PC-3 (cell line): ENCODE measurements around the gene NIN. TPM values are rescaled to one million over a fixed set of nuclear protein-coding genes. Genes with fewer than 3 reads are reported as not detected.

Experiments used
- ATAC-seq: fragments of 200-7000 bp; cut with Tn5 transposase; 2 replicates; pipeline ENCODE4 v1.9.1; 2020; ENCODE audit warnings: mild to moderate bottlenecking, moderate library complexity
- BruUV-seq: library from RNA; stranded (reverse); fragments of 400-500 nt; replicated peaks from 2 replicates; lab custom pipeline; 2021; lab: Mats Ljungman, UMichigan
- CTCF ChIA-PET: fragments of 300-600 bp; sonication (Branson Sonifier 250); formaldehyde crosslinking; loops from one replicate; lab custom pipeline; 2022; ENCODE audit warnings: antibody characterized with exemption; lab: Charles Lee
- POLR2A ChIA-PET: fragments of 300-600 bp; sonication (Branson Sonifier 250); formaldehyde crosslinking; loops from one replicate; lab custom pipeline; 2022; ENCODE audit warnings: antibody characterized with exemption; ENCODE audit not compliant: unreplicated experiment; lab: Charles Lee
- DNase-seq: peaks from one replicate; pipeline ENCODE4 v3.0.0-alpha.2; 2015
- H2AFZ ChIP-seq: fragments of 300-600 bp; sonication (generic); 2 replicates; pipeline ENCODE4 v1.6.0; 2016; ENCODE audit warnings: antibody characterized with exemption, low read length
- H3F3A ChIP-seq: fragments of 300-600 bp; sonication (generic); one replicate; pipeline ENCODE4 v1.6.0; 2017; ENCODE audit warnings: antibody characterized with exemption, low read length, control low read depth, mild to moderate bottlenecking; ENCODE audit not compliant: unreplicated experiment
- H3K27ac ChIP-seq: fragments of 300-600 bp; sonication (generic); 2 replicates; pipeline ENCODE4 v1.5.1; 2016; ENCODE audit warnings: mild to moderate bottlenecking, low read length
- H3K27me3 ChIP-seq: fragments of 300-600 bp; sonication (generic); 2 replicates; pipeline ENCODE4 v1.6.1; 2016; ENCODE audit warnings: low read length, mixed read lengths
- H3K36me3 ChIP-seq: fragments of 300-600 bp; sonication (generic); 2 replicates; pipeline ENCODE4 v1.6.1; 2016; ENCODE audit warnings: low read depth, mixed run types, low read length, mixed read lengths
- H3K4me1 ChIP-seq: fragments of 300-600 bp; sonication (generic); 2 replicates; pipeline ENCODE4 v1.5.1; 2016; ENCODE audit warnings: low read length; ENCODE audit not compliant: insufficient read depth
- H3K4me2 ChIP-seq: fragments of 300-600 bp; sonication (generic); 2 replicates; pipeline ENCODE4 v1.6.0; 2016; ENCODE audit warnings: low read length
- H3K4me3 ChIP-seq: fragments of 300-600 bp; sonication (generic); 2 replicates; pipeline ENCODE4 v1.5.1; 2016; ENCODE audit warnings: mild to moderate bottlenecking, low read length, mixed read lengths
- H3K79me2 ChIP-seq: fragments of 300-600 bp; sonication (generic); 2 replicates; pipeline ENCODE4 v1.6.1; 2017; ENCODE audit warnings: low read length, mixed read lengths
- H3K9ac ChIP-seq: fragments of 300-600 bp; sonication (generic); 2 replicates; pipeline ENCODE4 v1.6.0; 2016; ENCODE audit warnings: mild to moderate bottlenecking, low read length
- H3K9me2 ChIP-seq: fragments of 300-600 bp; sonication (generic); replicated peaks from 2 replicates; pipeline ENCODE4 v1.6.1; 2016; ENCODE audit warnings: mixed run types, low read length, mixed read lengths
- H3K9me3 ChIP-seq: fragments of 300-600 bp; sonication (generic); 2 replicates; pipeline ENCODE4 v1.6.1; 2016; ENCODE audit warnings: low read length, mixed read lengths
- H4K20me1 ChIP-seq: fragments of 300-600 bp; sonication (generic); 2 replicates; pipeline ENCODE4 v1.6.1; 2016; ENCODE audit warnings: low read length, mixed read lengths
- EZH2 ChIP-seq: fragments of 300-600 bp; sonication (generic); IDR thresholded peaks from one replicate; pipeline ENCODE4 v1.6.1; 2017; ENCODE audit warnings: antibody characterized with exemption, mild to moderate bottlenecking, low read length; ENCODE audit not compliant: unreplicated experiment
- EZH2phosphoT487 ChIP-seq: fragments of 300-600 bp; sonication (generic); IDR thresholded peaks from 2 replicates; pipeline ENCODE4 v1.6.1; 2018; ENCODE audit warnings: mild to moderate bottlenecking, antibody characterized with exemption, low read length, borderline replicate concordance
- intact Hi-C: fragments of 100-400 bp; cut with micrococcal nuclease; formaldehyde crosslinking; loops from 2 replicates; pipeline ENCODE4 v1.9.0; 2023
- total RNA-seq: library from RNA; depleted of rRNA; stranded (reverse); fragments of >200 nt; gene quantifications from 2 replicates; pipeline ENCODE4 v1.2.3, GENCODE V29; 2014
- TF ChIP-seq, protein P1 (sequence below): fragments of 300-600 bp; sonication (generic); conservative IDR thresholded peaks from 2 replicates; pipeline ENCODE4 v1.5.1; 2017; ENCODE audit warnings: antibody characterized with exemption, low read depth, mild to moderate bottlenecking, low read length

NIN gene
- total RNA-seq, 1 experiment from 2014 or later: 34.3 TPM

DNA sequence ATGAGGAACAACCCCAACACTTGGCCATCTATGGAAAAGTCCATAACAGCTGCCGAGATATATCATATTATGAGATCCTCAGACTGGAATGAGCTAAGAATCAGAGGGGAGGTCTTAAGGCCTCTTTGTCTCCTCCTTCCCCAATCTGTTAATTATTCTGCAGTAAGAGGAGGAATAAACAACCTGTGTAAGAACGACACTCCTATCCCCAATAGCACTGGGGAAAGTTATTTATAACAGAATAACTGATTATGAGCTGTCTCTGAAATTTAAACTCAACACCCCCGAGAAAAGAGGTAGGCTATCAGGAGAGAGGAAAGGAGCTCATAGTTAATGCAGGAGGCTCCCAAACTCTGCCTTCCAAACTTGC, 68.0 kb downstream of the NIN start:
- H3K27me3 ChIP-seq: no peaks in the 10 kb centered on the region
- H3K79me2 ChIP-seq: no peaks in the 10 kb centered on the region
- ChIA-PET CTCF (interaction anchor here (0.6 to 2.6 kb wide), 17 partner anchors 8 to 568 kb away, joined by 3 to 22 read pairs (median 5); no protein-coding TSS in a partner anchor), POLR2A (interaction anchor here (0.6 to 1.3 kb wide), 14 partner anchors 9 to 371 kb away, joined by 3 to 21 read pairs (median 6); partner anchors contain the start of gene SAV1)
- peaks cover 4% of the 10 kb centered on the region for H3F3A ChIP-seq
- no peaks in the 10 kb centered on the region for H3K9me3 ChIP-seq
- intact Hi-C loops: loop anchor here (1.0 to 2.0 kb wide), 6 partner anchors 12 to 163 kb away; partner anchors contain the start of gene SAV1
- TF ChIP-seq, protein P1, sequence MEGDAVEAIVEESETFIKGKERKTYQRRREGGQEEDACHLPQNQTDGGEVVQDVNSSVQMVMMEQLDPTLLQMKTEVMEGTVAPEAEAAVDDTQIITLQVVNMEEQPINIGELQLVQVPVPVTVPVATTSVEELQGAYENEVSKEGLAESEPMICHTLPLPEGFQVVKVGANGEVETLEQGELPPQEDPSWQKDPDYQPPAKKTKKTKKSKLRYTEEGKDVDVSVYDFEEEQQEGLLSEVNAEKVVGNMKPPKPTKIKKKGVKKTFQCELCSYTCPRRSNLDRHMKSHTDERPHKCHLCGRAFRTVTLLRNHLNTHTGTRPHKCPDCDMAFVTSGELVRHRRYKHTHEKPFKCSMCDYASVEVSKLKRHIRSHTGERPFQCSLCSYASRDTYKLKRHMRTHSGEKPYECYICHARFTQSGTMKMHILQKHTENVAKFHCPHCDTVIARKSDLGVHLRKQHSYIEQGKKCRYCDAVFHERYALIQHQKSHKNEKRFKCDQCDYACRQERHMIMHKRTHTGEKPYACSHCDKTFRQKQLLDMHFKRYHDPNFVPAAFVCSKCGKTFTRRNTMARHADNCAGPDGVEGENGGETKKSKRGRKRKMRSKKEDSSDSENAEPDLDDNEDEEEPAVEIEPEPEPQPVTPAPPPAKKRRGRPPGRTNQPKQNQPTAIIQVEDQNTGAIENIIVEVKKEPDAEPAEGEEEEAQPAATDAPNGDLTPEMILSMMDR: no peak
- TF ChIP-seq EZH2: no peak
- H3K4me3 ChIP-seq: peak overlapping the region; percentile 25
- peak overlapping the region; percentile 74 for H3K4me2 ChIP-seq
- no peak; the same call in 1 of the 2 replicates for ATAC-seq
- no peak for DNase-seq
- H3K36me3 ChIP-seq: peaks cover 28% of the 10 kb centered on the region
- peak overlapping the region; percentile 94 for H3K27ac ChIP-seq
- BruUV-seq: no TSS peak
- H4K20me1 ChIP-seq: no peaks in the 10 kb centered on the region
- H3K9me2 ChIP-seq: no peaks in the 10 kb centered on the region
- peak overlapping the region; percentile 78 for H3K9ac ChIP-seq
- peaks cover 29% of the 10 kb centered on the region for H3K4me1 ChIP-seq
- no peak overlapping the region for H2AFZ ChIP-seq

DNA sequence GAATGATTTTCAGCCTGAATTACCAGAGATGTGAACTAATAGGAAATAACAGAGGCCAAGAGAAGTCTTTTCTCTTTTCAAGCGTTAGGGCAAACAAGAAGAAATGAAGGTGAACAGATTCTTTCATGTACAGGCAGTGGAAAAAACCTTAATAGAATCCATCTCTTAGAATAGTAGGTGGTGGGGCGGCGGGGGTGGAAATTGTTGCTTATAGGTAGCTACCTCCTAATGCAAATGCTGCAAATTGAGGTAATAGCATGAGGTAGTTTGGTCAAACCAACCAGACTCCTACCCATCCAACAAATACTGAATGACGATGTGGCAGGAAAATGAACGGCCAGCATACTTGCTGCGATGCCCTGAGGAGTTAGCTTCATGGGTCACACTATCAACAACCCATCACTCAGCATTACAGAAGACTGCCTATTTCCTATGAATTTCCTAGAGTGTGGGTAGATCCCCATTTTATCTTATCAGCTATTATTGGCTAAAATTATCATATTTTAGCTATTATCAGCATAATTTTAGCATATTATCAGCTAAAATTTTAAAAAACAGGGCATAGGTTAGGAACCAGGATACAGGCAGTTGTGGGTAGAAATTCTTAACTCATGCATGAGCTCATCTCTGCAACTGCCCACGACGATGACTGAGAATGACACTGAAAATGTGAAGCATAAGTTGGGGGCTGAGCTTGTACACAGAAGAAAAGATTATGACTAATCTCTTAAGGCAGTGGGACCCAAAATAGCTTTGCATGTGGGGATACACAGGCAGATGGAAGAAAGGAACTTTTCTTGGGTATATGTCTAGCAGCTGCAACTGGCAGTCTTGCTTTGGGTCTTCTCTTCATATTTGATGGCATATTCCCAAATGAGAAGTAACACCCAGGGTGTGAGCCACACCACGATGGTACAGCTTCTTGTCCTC, 68.7 kb downstream of the NIN start:
- Histone ChIP-seq H3K9me3 (no peaks in the 10 kb centered on the region), H4K20me1 (no peaks in the 10 kb centered on the region), H2AFZ (no peak overlapping the region), H3K4me1 (peaks cover 29% of the 10 kb centered on the region), H3K9ac (peak overlapping the region; percentile 78), H3K36me3 (peaks cover 28% of the 10 kb centered on the region), H3K79me2 (no peaks in the 10 kb centered on the region), H3K4me3 (peak overlapping the region; percentile 25; the same call in 1 of the 2 replicates), H3K27ac (peak overlapping the region; percentile 94), H3F3A (peaks cover 4% of the 10 kb centered on the region), H3K9me2 (no peaks in the 10 kb centered on the region), H3K4me2 (peak overlapping the region; percentile 74), H3K27me3 (no peaks in the 10 kb centered on the region)
- TF ChIP-seq EZH2 (no peak), EZH2phosphoT487 (no peak)
- TF ChIP-seq, protein P1: no peak
- intact Hi-C loops: loop anchor here (2.0 kb wide), 1 partner anchor 93 kb away; the partner anchor contains the start of gene SAV1
- CTCF ChIA-PET: interaction anchor here (0.6 to 2.6 kb wide), 9 partner anchors 11 to 763 kb away, joined by 3 to 22 read pairs (median 7); no protein-coding TSS in a partner anchor
- BruUV-seq: no TSS peak
- POLR2A ChIA-PET: interaction anchor here (0.6 to 1.2 kb wide), 4 partner anchors 21 to 315 kb away, joined by 3 to 20 read pairs (median 6); no protein-coding TSS in a partner anchor
- ATAC-seq: peak; percentile 36
- peak; percentile 86 for DNase-seq
